SK-N-SH treated with all-trans-retinoic acid at 6 μM for 48 hours (cell line): ENCODE results near the gene STAG1.
A peak's percentile ranks its signal among the peaks of the same experiment; 100 is the strongest.

Experiments
- ATAC-seq: fragments of 200-7000 bp; cut with Tn5 transposase; 3 replicates; pipeline ENCODE4 v1.9.1; 2020; ENCODE audit warnings: mild to moderate bottlenecking, moderate library complexity
- BACH2 ChIP-seq: fragments of 250-450 bp; sonication (Bioruptor Pico); IDR thresholded peaks from 2 replicates; pipeline ENCODE4 v1.9.0; 2021; ENCODE audit warnings: mild to moderate bottlenecking, borderline replicate concordance
- CSDC2 ChIP-seq: fragments of 250-450 bp; sonication (Bioruptor Pico); IDR thresholded peaks from 2 replicates; pipeline ENCODE4 v1.5.0; 2020; ENCODE audit warnings: mild to moderate bottlenecking, moderate library complexity
- ESRRG ChIP-seq: fragments of 250-450 bp; sonication (Bioruptor Pico); IDR thresholded peaks from 2 replicates; pipeline ENCODE4 v1.6.1; 2021; ENCODE audit warnings: mild to moderate bottlenecking
- GLIS3 ChIP-seq: fragments of 250-450 bp; sonication (Bioruptor Pico); IDR thresholded peaks from 2 replicates; pipeline ENCODE4 v1.5.0; 2020; ENCODE audit warnings: mild to moderate bottlenecking, moderate library complexity
- ISL1 ChIP-seq: fragments of 250-450 bp; sonication (Bioruptor Pico); IDR thresholded peaks from 2 replicates; pipeline ENCODE4 v2.1.2; 2022; ENCODE audit warnings: mild to moderate bottlenecking, moderate library complexity
- OSR1 ChIP-seq: fragments of 250-450 bp; sonication (Bioruptor Pico); IDR thresholded peaks from 2 replicates; pipeline ENCODE4 v1.8.0; 2022; ENCODE audit warnings: moderate library complexity, mild to moderate bottlenecking, inconsistent platforms
- PPARA ChIP-seq: fragments of 250-450 bp; sonication (Bioruptor Pico); IDR thresholded peaks from 2 replicates; pipeline ENCODE4 v1.5.0; 2020; ENCODE audit warnings: mild to moderate bottlenecking, borderline replicate concordance
- RARB ChIP-seq: fragments of 250-450 bp; sonication (Bioruptor Pico); IDR thresholded peaks from 2 replicates; pipeline ENCODE4 v1.8.0; 2021; ENCODE audit warnings: mild to moderate bottlenecking, moderate library complexity
- SNAI2 ChIP-seq: fragments of 250-450 bp; sonication (Bioruptor Pico); IDR thresholded peaks from 2 replicates; pipeline ENCODE4 v1.5.0; 2020; ENCODE audit warnings: mild to moderate bottlenecking, moderate library complexity
- TCF4 ChIP-seq: fragments of 250-450 bp; sonication (Bioruptor Pico); IDR thresholded peaks from 2 replicates; pipeline ENCODE4 v1.8.0; 2021; ENCODE audit warnings: mild to moderate bottlenecking, moderate library complexity, borderline replicate concordance
- TOX ChIP-seq: fragments of 250-450 bp; sonication (Bioruptor Pico); IDR thresholded peaks from 2 replicates; pipeline ENCODE4 v1.8.0; 2021; ENCODE audit warnings: mild to moderate bottlenecking, moderate library complexity, borderline replicate concordance
- ZC3H10 ChIP-seq: fragments of 250-450 bp; sonication (Bioruptor Pico); IDR thresholded peaks from 2 replicates; pipeline ENCODE4 v1.5.1; 2021; ENCODE audit warnings: mild to moderate bottlenecking, moderate library complexity
- ZFP3 ChIP-seq: fragments of 250-450 bp; sonication (Bioruptor Pico); IDR thresholded peaks from 2 replicates; pipeline ENCODE4 v1.5.0; 2020; ENCODE audit warnings: mild to moderate bottlenecking, moderate library complexity
- ZFP30 ChIP-seq: fragments of 450-650 bp; formaldehyde crosslinking; IDR thresholded peaks from 2 replicates; pipeline ENCODE4 v1.5.0; 2022; ENCODE audit warnings: mild to moderate bottlenecking, moderate library complexity
- ZNF565 ChIP-seq: fragments of 450-650 bp; formaldehyde crosslinking; conservative IDR thresholded peaks from 2 replicates; pipeline ENCODE4 v1.5.0; 2020; ENCODE audit warnings: low read depth, mild to moderate bottlenecking, moderate library complexity
- ZNF70 ChIP-seq: fragments of 450-650 bp; formaldehyde crosslinking; IDR thresholded peaks from 2 replicates; pipeline ENCODE4 v1.5.0; 2020; ENCODE audit warnings: mild to moderate bottlenecking, moderate library complexity
- ZNF8 ChIP-seq: fragments of 450-650 bp; formaldehyde crosslinking; IDR thresholded peaks from 2 replicates; pipeline ENCODE4 v1.5.0; 2020; ENCODE audit warnings: mild to moderate bottlenecking, moderate library complexity
- TF ChIP-seq, protein P1 (sequence below): fragments of 250-450 bp; sonication (Bioruptor Pico); IDR thresholded peaks from 2 replicates; pipeline ENCODE4 v1.5.1; 2021; ENCODE audit warnings: mild to moderate bottlenecking, moderate library complexity
- TF ChIP-seq, protein P2 (sequence below): fragments of 250-450 bp; sonication (Bioruptor Pico); IDR thresholded peaks from 2 replicates; pipeline ENCODE4 v1.8.0; 2020; ENCODE audit warnings: mild to moderate bottlenecking, moderate library complexity, borderline replicate concordance
- TF ChIP-seq, protein P3 (sequence below): fragments of 250-450 bp; sonication (Bioruptor Pico); IDR thresholded peaks from 2 replicates; pipeline ENCODE4 v1.5.1; 2020; ENCODE audit warnings: low read depth, mild to moderate bottlenecking, moderate library complexity
- TF ChIP-seq, protein P4 (sequence below): fragments of 250-450 bp; sonication (Bioruptor Pico); IDR thresholded peaks from 2 replicates; pipeline ENCODE4 v1.5.0; 2020; ENCODE audit warnings: mild to moderate bottlenecking, moderate library complexity

STAG1 gene

DNA sequence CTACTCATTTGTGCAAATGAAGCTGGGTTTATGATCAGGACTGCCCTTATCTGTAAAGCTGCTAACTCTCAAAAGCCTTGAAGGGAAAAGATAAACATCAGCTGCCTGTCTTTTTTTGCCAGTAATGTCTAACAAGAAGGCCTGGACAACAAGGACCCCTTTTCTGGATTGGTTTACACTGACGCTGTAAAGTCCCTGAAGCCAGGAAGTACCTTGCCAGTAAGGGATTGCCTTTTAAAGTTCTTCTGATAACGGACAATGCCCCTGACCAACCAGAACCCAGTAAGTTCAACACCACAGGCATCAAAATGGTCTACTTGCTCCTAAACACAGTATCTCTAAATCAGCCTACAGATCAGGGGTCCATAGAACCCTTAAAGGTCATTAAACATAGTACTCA is 324.0 kb downstream of the STAG1 start:
- no peak for ATAC-seq
- no peak for TF ChIP-seq ZNF8 (CRISPR knock-in tag)
- TF ChIP-seq ZNF70 (CRISPR knock-in tag), result no peak
- TF ChIP-seq ZC3H10, result no peak
- no peak for TF ChIP-seq ESRRG (CRISPR knock-in tag)
- TF ChIP-seq, protein P1, sequence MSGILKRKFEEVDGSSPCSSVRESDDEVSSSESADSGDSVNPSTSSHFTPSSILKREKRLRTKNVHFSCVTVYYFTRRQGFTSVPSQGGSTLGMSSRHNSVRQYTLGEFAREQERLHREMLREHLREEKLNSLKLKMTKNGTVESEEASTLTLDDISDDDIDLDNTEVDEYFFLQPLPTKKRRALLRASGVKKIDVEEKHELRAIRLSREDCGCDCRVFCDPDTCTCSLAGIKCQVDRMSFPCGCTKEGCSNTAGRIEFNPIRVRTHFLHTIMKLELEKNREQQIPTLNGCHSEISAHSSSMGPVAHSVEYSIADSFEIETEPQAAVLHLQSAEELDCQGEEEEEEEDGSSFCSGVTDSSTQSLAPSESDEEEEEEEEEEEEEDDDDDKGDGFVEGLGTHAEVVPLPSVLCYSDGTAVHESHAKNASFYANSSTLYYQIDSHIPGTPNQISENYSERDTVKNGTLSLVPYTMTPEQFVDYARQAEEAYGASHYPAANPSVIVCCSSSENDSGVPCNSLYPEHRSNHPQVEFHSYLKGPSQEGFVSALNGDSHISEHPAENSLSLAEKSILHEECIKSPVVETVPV, result no peak
- TF ChIP-seq, protein P2, sequence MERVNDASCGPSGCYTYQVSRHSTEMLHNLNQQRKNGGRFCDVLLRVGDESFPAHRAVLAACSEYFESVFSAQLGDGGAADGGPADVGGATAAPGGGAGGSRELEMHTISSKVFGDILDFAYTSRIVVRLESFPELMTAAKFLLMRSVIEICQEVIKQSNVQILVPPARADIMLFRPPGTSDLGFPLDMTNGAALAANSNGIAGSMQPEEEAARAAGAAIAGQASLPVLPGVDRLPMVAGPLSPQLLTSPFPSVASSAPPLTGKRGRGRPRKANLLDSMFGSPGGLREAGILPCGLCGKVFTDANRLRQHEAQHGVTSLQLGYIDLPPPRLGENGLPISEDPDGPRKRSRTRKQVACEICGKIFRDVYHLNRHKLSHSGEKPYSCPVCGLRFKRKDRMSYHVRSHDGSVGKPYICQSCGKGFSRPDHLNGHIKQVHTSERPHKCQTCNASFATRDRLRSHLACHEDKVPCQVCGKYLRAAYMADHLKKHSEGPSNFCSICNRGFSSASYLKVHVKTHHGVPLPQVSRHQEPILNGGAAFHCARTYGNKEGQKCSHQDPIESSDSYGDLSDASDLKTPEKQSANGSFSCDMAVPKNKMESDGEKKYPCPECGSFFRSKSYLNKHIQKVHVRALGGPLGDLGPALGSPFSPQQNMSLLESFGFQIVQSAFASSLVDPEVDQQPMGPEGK (CRISPR knock-in tag), result no peak
- TF ChIP-seq, protein P3, sequence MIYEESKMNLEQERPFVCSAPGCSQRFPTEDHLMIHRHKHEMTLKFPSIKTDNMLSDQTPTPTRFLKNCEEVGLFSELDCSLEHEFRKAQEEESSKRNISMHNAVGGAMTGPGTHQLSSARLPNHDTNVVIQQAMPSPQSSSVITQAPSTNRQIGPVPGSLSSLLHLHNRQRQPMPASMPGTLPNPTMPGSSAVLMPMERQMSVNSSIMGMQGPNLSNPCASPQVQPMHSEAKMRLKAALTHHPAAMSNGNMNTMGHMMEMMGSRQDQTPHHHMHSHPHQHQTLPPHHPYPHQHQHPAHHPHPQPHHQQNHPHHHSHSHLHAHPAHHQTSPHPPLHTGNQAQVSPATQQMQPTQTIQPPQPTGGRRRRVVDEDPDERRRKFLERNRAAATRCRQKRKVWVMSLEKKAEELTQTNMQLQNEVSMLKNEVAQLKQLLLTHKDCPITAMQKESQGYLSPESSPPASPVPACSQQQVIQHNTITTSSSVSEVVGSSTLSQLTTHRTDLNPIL (CRISPR knock-in tag), result no peak
- TF ChIP-seq ZFP30 (CRISPR knock-in tag), result no peak
- no peak for TF ChIP-seq TCF4 (CRISPR knock-in tag)
- no peak for TF ChIP-seq ZNF565 (CRISPR knock-in tag)
- no peak for TF ChIP-seq ZFP3
- no peak for TF ChIP-seq SNAI2 (CRISPR knock-in tag)
- TF ChIP-seq, all 23 proteins: peak for 0

DNA sequence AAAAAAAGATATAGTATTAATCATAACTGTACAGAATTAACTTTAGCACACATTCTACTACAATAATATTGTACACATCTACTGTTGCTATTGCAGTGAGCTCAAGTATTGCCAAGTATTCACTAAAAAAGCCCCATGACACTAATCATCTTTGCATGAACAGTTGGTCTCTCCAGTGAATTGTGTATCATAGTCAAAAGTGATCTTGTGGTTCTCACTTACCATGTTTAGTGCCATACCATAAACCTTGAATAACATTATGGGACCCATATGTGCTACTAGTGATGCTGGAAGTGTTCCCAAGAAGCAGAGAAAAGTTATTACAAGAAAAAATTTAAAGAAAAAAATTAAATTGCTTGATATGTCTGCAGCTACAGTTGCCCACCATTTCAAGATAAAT is 324.9 kb downstream of the STAG1 start:
- no peak for ATAC-seq
- TF ChIP-seq, protein P2 (CRISPR knock-in tag), result no peak
- TF ChIP-seq OSR1 (CRISPR knock-in tag), result no peak
- TF ChIP-seq PPARA, result no peak
- TF ChIP-seq, protein P3 (CRISPR knock-in tag), result no peak
- no peak for TF ChIP-seq ZFP30 (CRISPR knock-in tag)
- no peak for TF ChIP-seq ZNF8 (CRISPR knock-in tag)

DNA sequence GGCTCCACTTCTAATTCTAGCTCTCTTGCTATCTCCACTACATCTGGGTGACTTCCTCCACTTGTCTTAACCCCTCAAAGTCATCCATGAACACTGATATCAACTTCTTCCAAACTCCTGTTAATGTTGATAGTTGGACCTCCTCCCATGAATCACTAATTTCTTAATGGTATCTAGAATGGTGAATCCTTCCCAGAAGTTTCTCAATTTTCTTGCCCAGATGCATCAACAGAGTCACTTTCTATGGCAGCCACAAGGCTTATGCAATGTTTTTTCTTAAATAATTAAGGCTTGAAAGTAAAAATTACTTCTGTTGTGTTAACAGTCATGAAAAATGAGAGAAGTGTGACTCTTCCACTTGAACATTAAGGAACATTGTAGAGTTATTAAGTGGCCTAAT is 337.7 kb downstream of the STAG1 start:
- TF ChIP-seq ZFP3, result no peak
- TF ChIP-seq SNAI2 (CRISPR knock-in tag), result no peak
- no peak for TF ChIP-seq ZNF565 (CRISPR knock-in tag)
- no peak for TF ChIP-seq ZC3H10
- TF ChIP-seq ZNF70 (CRISPR knock-in tag), result no peak
- TF ChIP-seq ISL1 (CRISPR knock-in tag), result no peak
- TF ChIP-seq CSDC2 (CRISPR knock-in tag), result no peak
- TF ChIP-seq OSR1 (CRISPR knock-in tag), result no peak
- no peak for TF ChIP-seq ESRRG (CRISPR knock-in tag)
- ATAC-seq, result no peak

DNA sequence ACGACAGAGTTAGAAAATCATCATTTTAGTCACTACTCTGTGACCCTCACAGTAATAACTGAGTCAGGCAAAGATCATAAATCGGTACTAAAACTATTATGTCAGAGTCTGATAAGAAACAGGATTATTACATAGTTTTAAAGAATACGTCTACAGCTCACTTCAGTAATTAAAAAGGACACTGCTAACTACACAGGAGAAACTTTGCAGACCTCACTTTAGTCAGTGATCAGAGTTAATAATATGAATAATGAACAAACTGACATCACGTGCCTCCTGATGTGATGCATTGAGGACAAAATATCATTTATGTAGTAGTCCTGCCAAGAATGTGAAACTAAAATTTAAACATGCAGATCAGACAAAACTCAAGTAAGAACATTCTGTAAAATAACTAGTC is 339.9 kb downstream of the STAG1 start:
- ATAC-seq, result peak; percentile 76
- TF ChIP-seq ISL1 (CRISPR knock-in tag), result peak; percentile 87
- TF ChIP-seq ZC3H10, result peak; percentile 72
- peak; percentile 64; the same call in 1 of the 2 replicates for TF ChIP-seq RARB (CRISPR knock-in tag)
- TF ChIP-seq, protein P4, sequence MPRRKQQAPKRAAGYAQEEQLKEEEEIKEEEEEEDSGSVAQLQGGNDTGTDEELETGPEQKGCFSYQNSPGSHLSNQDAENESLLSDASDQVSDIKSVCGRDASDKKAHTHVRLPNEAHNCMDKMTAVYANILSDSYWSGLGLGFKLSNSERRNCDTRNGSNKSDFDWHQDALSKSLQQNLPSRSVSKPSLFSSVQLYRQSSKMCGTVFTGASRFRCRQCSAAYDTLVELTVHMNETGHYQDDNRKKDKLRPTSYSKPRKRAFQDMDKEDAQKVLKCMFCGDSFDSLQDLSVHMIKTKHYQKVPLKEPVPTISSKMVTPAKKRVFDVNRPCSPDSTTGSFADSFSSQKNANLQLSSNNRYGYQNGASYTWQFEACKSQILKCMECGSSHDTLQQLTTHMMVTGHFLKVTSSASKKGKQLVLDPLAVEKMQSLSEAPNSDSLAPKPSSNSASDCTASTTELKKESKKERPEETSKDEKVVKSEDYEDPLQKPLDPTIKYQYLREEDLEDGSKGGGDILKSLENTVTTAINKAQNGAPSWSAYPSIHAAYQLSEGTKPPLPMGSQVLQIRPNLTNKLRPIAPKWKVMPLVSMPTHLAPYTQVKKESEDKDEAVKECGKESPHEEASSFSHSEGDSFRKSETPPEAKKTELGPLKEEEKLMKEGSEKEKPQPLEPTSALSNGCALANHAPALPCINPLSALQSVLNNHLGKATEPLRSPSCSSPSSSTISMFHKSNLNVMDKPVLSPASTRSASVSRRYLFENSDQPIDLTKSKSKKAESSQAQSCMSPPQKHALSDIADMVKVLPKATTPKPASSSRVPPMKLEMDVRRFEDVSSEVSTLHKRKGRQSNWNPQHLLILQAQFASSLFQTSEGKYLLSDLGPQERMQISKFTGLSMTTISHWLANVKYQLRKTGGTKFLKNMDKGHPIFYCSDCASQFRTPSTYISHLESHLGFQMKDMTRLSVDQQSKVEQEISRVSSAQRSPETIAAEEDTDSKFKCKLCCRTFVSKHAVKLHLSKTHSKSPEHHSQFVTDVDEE (CRISPR knock-in tag), result no peak
- no peak for TF ChIP-seq GLIS3 (CRISPR knock-in tag)
- TF ChIP-seq BACH2 (CRISPR knock-in tag), result no peak
- TF ChIP-seq PPARA, result no peak
- no peak for TF ChIP-seq SNAI2 (CRISPR knock-in tag)
- no peak for TF ChIP-seq OSR1 (CRISPR knock-in tag)
- TF ChIP-seq ZFP30 (CRISPR knock-in tag), result no peak
- peak; percentile 98 for TF ChIP-seq TOX (CRISPR knock-in tag)
